Measurements from ENCODE around the gene FGF1. TPM values are rescaled to one million over a fixed set of nuclear protein-coding genes. Genes with fewer than 3 reads are reported as not detected.

Gene FGF1
- total RNA-seq, 2 experiments from 2014 or later, result not detected

- intact Hi-C loops (cut with micrococcal nuclease), result no loop called here
Measured at GRCh38 chr5:142678529-142678928, 7.4 kb downstream of the FGF1 start.

DNA sequence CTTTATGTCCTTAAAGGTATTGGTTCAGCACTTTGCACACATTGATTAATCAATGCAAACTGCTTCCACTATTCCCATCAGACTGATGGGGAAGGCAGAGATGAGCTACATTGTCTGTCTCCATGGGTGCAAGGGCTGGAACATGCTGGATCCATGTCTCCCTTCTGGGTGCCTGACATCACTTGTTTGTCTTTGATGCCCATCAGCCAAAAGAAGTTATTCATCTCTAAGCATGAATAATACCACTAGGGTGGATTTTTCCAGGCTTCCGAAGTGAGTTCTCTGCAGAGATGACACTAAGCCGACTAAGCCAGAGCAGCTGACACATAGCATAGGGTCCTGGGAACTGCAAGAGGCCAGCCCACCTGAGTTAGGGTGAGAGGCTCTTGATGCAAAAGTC, 8.7 kb downstream of the FGF1 start:
- no peaks in the 10 kb centered on the region for H3K9me3 Mint-ChIP-seq
- intact Hi-C loops (cut with micrococcal nuclease), result no loop called here

More at GRCh38 chr5:142678529-142678928, 7.4 kb downstream of the FGF1 start:
- no peak for DNase-seq
- Mint-ChIP-seq H3K9me3 (no peaks in the 10 kb centered on the region), H3K4me3 (no peak overlapping the region), H3K4me1 (ENCODE audit: low read depth) (no peaks in the 10 kb centered on the region), H3K27me3 (ENCODE audit: low read depth) (no peaks in the 10 kb centered on the region), H3K27ac (no peak overlapping the region), H3K36me3 (ENCODE audit: low read depth) (no peaks in the 10 kb centered on the region)
- CTCF ChIA-PET, result interaction anchor here (1.3 kb wide), 1 partner anchor 24 kb away, joined by 3 read pairs; no protein-coding TSS in a partner anchor

GRCh38 chr5:142676318-142676717, 9.6 kb downstream of the FGF1 start:
- Mint-ChIP-seq H3K27ac (no peak overlapping the region), H3K36me3 (ENCODE audit: low read depth) (no peaks in the 10 kb centered on the region), H3K4me3 (no peak overlapping the region), H3K27me3 (ENCODE audit: low read depth) (no peaks in the 10 kb centered on the region), H3K9me3 (no peaks in the 10 kb centered on the region), H3K4me1 (ENCODE audit: low read depth) (no peaks in the 10 kb centered on the region)
- intact Hi-C loops (cut with micrococcal nuclease), result no loop called here
- CTCF ChIA-PET, result interaction anchor here (0.7 to 1.0 kb wide), 2 partner anchors 12 to 41 kb away, joined by 3 read pairs; no protein-coding TSS in a partner anchor
- DNase-seq, result no peak

More for the DNA sequence above, 8.7 kb downstream of the FGF1 start:
- no peak for DNase-seq
- no peak overlapping the region for H3K4me3 Mint-ChIP-seq
- no peaks in the 10 kb centered on the region for H3K36me3 Mint-ChIP-seq (ENCODE audit: low read depth)
- CTCF ChIA-PET, result interaction anchor here (1.3 kb wide), 1 partner anchor 23 kb away, joined by 3 read pairs; no protein-coding TSS in a partner anchor
- H3K4me1 Mint-ChIP-seq (ENCODE audit: low read depth), result no peaks in the 10 kb centered on the region
- H3K27me3 Mint-ChIP-seq (ENCODE audit: low read depth), result no peaks in the 10 kb centered on the region
- H3K27ac Mint-ChIP-seq, result no peak overlapping the region

DNA sequence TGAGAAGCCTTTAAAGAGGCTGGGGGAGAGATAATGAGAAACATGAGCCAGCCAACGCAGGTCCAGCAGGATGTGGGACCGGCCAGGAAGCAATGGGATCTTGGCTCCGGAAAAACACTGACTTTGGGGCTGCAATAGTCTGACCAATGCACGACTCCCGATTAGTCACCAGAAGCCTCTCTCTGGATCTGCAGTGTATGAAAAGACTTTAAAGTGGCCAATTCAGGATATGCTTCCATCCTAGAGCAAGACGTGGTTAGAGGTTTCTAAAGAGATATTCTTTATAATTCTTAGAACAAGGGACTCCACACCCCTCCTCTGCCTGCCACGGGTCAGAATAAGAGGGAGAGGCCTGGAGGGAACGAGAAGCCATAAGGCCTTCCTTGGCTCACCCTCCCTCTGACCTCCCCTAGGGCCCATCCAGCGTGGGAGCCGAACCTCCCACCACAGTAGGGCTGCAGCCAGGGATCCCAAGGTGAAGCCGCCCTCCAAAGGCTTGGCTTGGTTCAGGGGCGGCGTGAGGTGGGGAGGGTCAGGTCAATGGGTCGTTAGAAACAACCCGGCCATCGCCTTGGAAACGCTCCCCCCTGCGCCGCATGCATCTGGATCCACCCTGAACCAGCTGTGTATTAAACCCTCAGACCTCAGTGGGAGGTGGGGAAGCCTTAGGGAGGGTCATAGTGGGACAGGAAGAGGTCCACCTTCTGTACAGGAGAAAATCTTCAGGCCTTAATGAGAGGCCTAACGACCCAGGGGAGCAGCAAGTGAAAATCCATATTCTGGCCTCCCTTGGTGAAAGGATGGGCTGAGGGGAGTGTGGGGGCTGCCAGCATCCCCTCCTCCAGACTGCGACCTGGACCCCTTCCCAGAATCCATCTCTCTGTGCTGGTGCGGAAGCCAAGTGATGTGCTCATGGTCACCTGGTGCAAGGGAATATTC, 11.1 kb downstream of the FGF1 start:
- CTCF ChIA-PET, result interaction anchor here (1.1 kb wide), 1 partner anchor 24 kb away, joined by 5 read pairs; no protein-coding TSS in a partner anchor
- intact Hi-C loops (cut with micrococcal nuclease), result no loop called here
- H3K4me1 Mint-ChIP-seq (ENCODE audit: low read depth), result no peaks in the 10 kb centered on the region
- no peaks in the 10 kb centered on the region for H3K9me3 Mint-ChIP-seq
- H3K36me3 Mint-ChIP-seq (ENCODE audit: low read depth), result no peaks in the 10 kb centered on the region
- H3K27me3 Mint-ChIP-seq (ENCODE audit: low read depth), result no peaks in the 10 kb centered on the region
- no peak overlapping the region for H3K4me3 Mint-ChIP-seq
- no peak for DNase-seq
- no peak overlapping the region for H3K27ac Mint-ChIP-seq

DNA sequence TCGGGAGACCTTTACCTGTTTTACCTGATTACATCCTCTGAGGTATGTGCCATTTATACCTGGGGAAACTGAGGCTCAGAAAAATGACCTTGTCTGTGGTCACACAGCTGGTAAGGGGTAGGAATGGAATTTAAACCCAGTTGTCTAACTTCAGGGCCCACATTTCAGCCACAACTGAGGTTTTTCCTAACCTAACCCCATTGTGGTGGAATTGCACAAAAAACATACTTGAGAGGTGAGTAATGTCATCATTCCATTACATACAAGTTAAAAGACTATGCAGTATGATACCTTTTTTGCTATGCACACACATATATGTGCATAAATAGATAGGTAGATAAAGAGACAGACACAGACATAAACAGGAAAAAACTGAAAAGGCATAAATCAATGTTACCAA, 14.1 kb downstream of the FGF1 start:
- no peaks in the 10 kb centered on the region for H3K4me1 Mint-ChIP-seq (ENCODE audit: low read depth)
- DNase-seq, result no peak
- no peak overlapping the region for H3K4me3 Mint-ChIP-seq
- H3K27me3 Mint-ChIP-seq (ENCODE audit: low read depth), result no peaks in the 10 kb centered on the region
- no peaks in the 10 kb centered on the region for H3K36me3 Mint-ChIP-seq (ENCODE audit: low read depth)
- no peak overlapping the region for H3K27ac Mint-ChIP-seq
- intact Hi-C loops (cut with micrococcal nuclease), result no loop called here
- H3K9me3 Mint-ChIP-seq, result no peaks in the 10 kb centered on the region
- CTCF ChIA-PET, result interaction anchor here (0.7 to 3.9 kb wide), 2 partner anchors 17 to 488 kb away, joined by 3 to 18 read pairs; no protein-coding TSS in a partner anchor

DNA sequence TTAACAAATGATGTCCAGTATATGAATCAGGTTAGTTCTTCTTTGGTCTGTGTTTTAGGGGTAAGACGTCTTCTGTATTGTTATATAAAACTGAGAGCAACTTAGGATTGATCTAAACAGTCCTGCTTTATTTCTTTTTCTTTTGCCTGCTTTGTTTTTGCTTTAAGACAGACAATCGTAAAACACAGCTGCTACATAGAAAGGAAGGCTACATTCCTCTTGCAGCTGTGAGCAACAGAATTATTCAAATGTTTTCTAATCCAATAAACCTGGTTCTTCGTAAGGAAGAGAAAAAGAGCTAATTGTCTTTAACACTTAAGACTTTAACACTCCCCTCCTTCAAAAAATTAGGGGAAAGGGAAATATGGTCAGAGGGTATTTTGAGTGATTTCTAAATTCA, 14.6 kb downstream of the FGF1 start:
- no peaks in the 10 kb centered on the region for H3K36me3 Mint-ChIP-seq (ENCODE audit: low read depth)
- CTCF ChIA-PET, result interaction anchor here (1.1 to 3.9 kb wide), 2 partner anchors 16 to 57 kb away, joined by 3 to 18 read pairs; no protein-coding TSS in a partner anchor
- no peak overlapping the region for H3K27ac Mint-ChIP-seq
- H3K9me3 Mint-ChIP-seq, result no peaks in the 10 kb centered on the region
- no peaks in the 10 kb centered on the region for H3K4me1 Mint-ChIP-seq (ENCODE audit: low read depth)
- intact Hi-C loops (cut with micrococcal nuclease), result no loop called here
- no peak overlapping the region for H3K4me3 Mint-ChIP-seq
- DNase-seq, result no peak
- H3K27me3 Mint-ChIP-seq (ENCODE audit: low read depth), result no peaks in the 10 kb centered on the region

- no peak for DNase-seq
- Mint-ChIP-seq H3K9me3 (no peaks in the 10 kb centered on the region), H3K27ac (no peak overlapping the region), H3K36me3 (ENCODE audit: low read depth) (no peaks in the 10 kb centered on the region), H3K4me3 (no peak overlapping the region), H3K4me1 (ENCODE audit: low read depth) (no peaks in the 10 kb centered on the region), H3K27me3 (ENCODE audit: low read depth) (no peaks in the 10 kb centered on the region)
- CTCF ChIA-PET, result interaction anchor here (1.1 to 3.9 kb wide), 3 partner anchors 12 to 56 kb away, joined by 3 to 18 read pairs (median 7); no protein-coding TSS in a partner anchor
- intact Hi-C loops (cut with micrococcal nuclease), result no loop called here
Measured at GRCh38 chr5:142670804-142671203, 15.1 kb downstream of the FGF1 start.

- Mint-ChIP-seq H3K27ac (no peak overlapping the region), H3K36me3 (ENCODE audit: low read depth) (no peaks in the 10 kb centered on the region), H3K27me3 (ENCODE audit: low read depth) (no peaks in the 10 kb centered on the region), H3K4me3 (no peak overlapping the region), H3K4me1 (ENCODE audit: low read depth) (no peaks in the 10 kb centered on the region), H3K9me3 (no peaks in the 10 kb centered on the region)
- CTCF ChIA-PET, result interaction anchor here (1.9 to 3.9 kb wide), 3 partner anchors 11 to 14 kb away, joined by 7 to 18 read pairs (median 8); no protein-coding TSS in a partner anchor
- intact Hi-C loops (cut with micrococcal nuclease), result no loop called here
- no peak for DNase-seq
Measured at GRCh38 chr5:142669477-142669876, 16.4 kb downstream of the FGF1 start.

- Mint-ChIP-seq H3K4me1 (ENCODE audit: low read depth) (no peaks in the 10 kb centered on the region), H3K27ac (no peak overlapping the region), H3K36me3 (ENCODE audit: low read depth) (no peaks in the 10 kb centered on the region), H3K27me3 (ENCODE audit: low read depth) (no peaks in the 10 kb centered on the region), H3K9me3 (no peaks in the 10 kb centered on the region), H3K4me3 (no peak overlapping the region)
- no peak for DNase-seq
- intact Hi-C loops (cut with micrococcal nuclease), result no loop called here
- CTCF ChIA-PET, result interaction anchor here (0.8 to 2.2 kb wide), 4 partner anchors 9 to 118 kb away, joined by 3 to 8 read pairs (median 5); no protein-coding TSS in a partner anchor
Measured at GRCh38 chr5:142668336-142668735, 17.6 kb downstream of the FGF1 start.

DNA sequence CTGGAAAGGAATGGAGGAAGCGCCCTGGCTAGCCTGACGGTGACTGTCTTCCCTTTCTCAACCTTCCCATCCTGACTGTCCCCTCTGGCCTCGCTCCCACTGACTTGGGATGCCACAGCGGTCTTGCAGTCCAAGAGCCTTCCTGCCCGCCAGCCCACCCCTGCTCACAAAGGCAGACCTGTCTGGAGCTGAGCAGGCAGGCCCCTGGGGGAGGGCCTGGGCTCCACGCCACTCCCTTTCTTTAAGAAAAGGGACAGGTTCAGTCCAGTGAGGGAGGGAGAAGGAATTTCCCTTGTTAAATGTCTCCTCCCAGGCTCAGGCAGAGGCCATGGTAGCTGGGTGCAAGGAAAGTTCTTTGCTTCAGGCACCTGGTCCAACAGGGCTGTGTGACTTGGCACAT, 18.1 kb downstream of the FGF1 start:
- no peak overlapping the region for H3K4me3 Mint-ChIP-seq
- no peaks in the 10 kb centered on the region for H3K36me3 Mint-ChIP-seq (ENCODE audit: low read depth)
- CTCF ChIA-PET, result interaction anchor here (1.9 kb wide), 1 partner anchor 12 kb away, joined by 8 read pairs; no protein-coding TSS in a partner anchor
- no peaks in the 10 kb centered on the region for H3K27me3 Mint-ChIP-seq (ENCODE audit: low read depth)
- DNase-seq, result no peak
- H3K9me3 Mint-ChIP-seq, result no peaks in the 10 kb centered on the region
- no peak overlapping the region for H3K27ac Mint-ChIP-seq
- intact Hi-C loops (cut with micrococcal nuclease), result no loop called here
- no peaks in the 10 kb centered on the region for H3K4me1 Mint-ChIP-seq (ENCODE audit: low read depth)

DNA sequence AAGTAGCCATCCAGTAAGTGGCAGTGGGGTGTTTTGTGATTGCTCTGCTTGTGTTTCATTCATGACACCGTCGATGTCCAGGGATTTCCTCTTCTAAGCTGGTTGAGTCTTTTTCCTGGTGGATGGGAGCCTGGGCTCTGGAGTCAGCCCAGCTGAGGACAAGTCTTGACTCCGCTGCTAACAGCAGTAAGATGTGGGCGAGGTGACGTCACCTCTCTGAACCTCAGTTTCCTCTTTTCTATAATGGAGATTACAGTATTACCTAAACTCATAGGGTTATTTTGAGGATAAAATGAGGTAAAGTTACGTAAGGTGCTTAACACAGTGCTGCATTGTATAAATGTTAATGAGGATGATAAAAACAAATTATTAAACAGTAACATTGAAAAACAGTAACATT, 21.3 kb downstream of the FGF1 start:
- intact Hi-C loops (cut with micrococcal nuclease), result no loop called here
- no peak for DNase-seq

DNA sequence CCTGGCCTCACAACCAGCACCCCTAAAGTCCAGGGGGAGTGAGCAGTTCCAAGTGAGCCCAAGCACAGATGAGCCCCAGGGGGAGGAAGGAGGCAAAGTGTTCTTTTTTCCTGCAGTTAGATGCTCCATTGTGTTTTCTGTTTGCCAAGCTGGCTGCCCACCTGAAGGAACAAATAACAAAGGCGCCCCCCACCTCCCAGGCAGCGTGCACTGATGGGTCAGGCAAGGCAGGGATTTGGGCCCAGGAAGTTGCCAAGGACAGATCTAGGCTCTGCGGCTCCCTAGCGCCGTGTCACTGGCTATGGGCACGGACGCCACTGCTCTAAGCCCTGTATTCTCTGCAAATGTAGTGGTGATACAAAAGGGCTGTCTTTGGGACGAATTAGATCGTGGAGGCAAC, 21.8 kb downstream of the FGF1 start:
- H3K27me3 Mint-ChIP-seq (ENCODE audit: low read depth), result no peaks in the 10 kb centered on the region
- CTCF ChIA-PET, result interaction anchor here (1.3 kb wide), 1 partner anchor 216 kb away, joined by 3 read pairs; no protein-coding TSS in a partner anchor
- no peak overlapping the region for H3K4me3 Mint-ChIP-seq
- no peaks in the 10 kb centered on the region for H3K36me3 Mint-ChIP-seq (ENCODE audit: low read depth)
- intact Hi-C loops (cut with micrococcal nuclease), result no loop called here
- H3K9me3 Mint-ChIP-seq, result no peaks in the 10 kb centered on the region
- H3K27ac Mint-ChIP-seq, result no peak overlapping the region
- DNase-seq, result no peak
- H3K4me1 Mint-ChIP-seq (ENCODE audit: low read depth), result no peaks in the 10 kb centered on the region

More for the DNA sequence above, 21.3 kb downstream of the FGF1 start:
- Mint-ChIP-seq H3K4me1 (ENCODE audit: low read depth) (no peaks in the 10 kb centered on the region), H3K27ac (no peak overlapping the region), H3K36me3 (ENCODE audit: low read depth) (no peaks in the 10 kb centered on the region), H3K27me3 (ENCODE audit: low read depth) (no peaks in the 10 kb centered on the region), H3K9me3 (no peaks in the 10 kb centered on the region), H3K4me3 (no peak overlapping the region)
- CTCF ChIA-PET, result no interaction called here
